ENCODE measurements around the gene TAAR6.
"Not testable (repeated sequence)": the region's sequence is repeated elsewhere in the genome, so short reads cannot be mapped to it uniquely, and the experiment has no call there.

Gene TAAR6

DNA sequence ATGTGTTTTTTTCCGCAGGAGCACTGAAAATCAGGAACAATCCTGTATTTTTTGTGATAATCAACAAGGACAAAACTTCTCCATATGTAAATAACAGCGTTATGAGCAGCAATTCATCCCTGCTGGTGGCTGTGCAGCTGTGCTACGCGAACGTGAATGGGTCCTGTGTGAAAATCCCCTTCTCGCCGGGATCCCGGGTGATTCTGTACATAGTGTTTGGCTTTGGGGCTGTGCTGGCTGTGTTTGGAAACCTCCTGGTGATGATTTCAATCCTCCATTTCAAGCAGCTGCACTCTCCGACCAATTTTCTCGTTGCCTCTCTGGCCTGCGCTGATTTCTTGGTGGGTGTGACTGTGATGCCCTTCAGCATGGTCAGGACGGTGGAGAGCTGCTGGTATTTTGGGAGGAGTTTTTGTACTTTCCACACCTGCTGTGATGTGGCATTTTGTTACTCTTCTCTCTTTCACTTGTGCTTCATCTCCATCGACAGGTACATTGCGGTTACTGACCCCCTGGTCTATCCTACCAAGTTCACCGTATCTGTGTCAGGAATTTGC, at the start of gene TAAR6:
Gene TAAR6, plus strand, starts transcription at position 102 of the 557 bp plus-strand sequence. Its CDS starts 0 bp downstream, at position 102.
- Histone ChIP-seq H3K9ac (ENCODE audit: low read length) (no peak within 1 kb of the TSS), H3K9me3 (ENCODE audit: control insufficient read depth, low read length) (no peaks in the 10 kb centered on the region), H3K27me3 (ENCODE audit: control insufficient read depth, insufficient read depth, low read length) (peaks cover 22% of the 10 kb centered on the region), H3K4me1 (ENCODE audit: control insufficient read depth, insufficient read depth, low read length) (no peaks in the 10 kb centered on the region), H3K36me3 (ENCODE audit: control insufficient read depth, insufficient read depth, low read length) (no peaks in the 10 kb centered on the region), H3K4me3 (ENCODE audit: low read length) (no peak within 1 kb of the TSS)

GRCh38 chr6:132520953-132521352, 49.2 kb upstream of the TAAR6 start:
- no peak overlapping the region for H3K4me3 ChIP-seq (ENCODE audit: low read length)
- H3K9ac ChIP-seq (ENCODE audit: low read length), result no peak overlapping the region
- peaks cover 5% of the 10 kb centered on the region for H3K27me3 ChIP-seq (ENCODE audit: control insufficient read depth, insufficient read depth, low read length)
- H3K36me3 ChIP-seq (ENCODE audit: control insufficient read depth, insufficient read depth, low read length), result no peaks in the 10 kb centered on the region
- H3K4me1 ChIP-seq (ENCODE audit: control insufficient read depth, insufficient read depth, low read length), result no peaks in the 10 kb centered on the region
- H3K9me3 ChIP-seq (ENCODE audit: control insufficient read depth, low read length), result no peaks in the 10 kb centered on the region

DNA sequence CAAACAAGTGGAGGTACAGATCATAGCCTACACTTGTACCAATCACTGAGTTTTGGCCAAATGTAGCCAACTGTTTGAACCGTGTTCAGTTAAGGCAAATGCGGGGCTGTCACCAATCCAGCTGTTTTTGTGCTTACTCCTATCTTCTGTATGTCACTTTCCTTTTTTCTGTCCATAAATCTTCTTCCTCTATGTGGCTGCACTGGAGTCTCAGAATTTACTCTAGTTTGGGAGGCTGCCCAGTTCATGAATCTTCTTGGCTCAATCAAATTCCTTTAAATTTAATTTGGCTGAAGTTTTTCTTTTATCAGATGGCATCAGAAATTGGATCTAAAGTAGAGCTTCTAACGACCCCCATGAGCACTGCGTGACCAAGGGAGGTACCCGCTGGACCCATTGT, 45.5 kb upstream of the TAAR6 start:
- Histone ChIP-seq H3K36me3 (ENCODE audit: control insufficient read depth, insufficient read depth, low read length) (no peaks in the 10 kb centered on the region), H3K27me3 (ENCODE audit: control insufficient read depth, insufficient read depth, low read length) (peaks cover 22% of the 10 kb centered on the region), H3K9me3 (ENCODE audit: control insufficient read depth, low read length) (no peaks in the 10 kb centered on the region), H3K4me1 (ENCODE audit: control insufficient read depth, insufficient read depth, low read length) (no peaks in the 10 kb centered on the region), H3K4me3 (ENCODE audit: low read length) (no peak overlapping the region), H3K9ac (ENCODE audit: low read length) (no peak overlapping the region)

DNA sequence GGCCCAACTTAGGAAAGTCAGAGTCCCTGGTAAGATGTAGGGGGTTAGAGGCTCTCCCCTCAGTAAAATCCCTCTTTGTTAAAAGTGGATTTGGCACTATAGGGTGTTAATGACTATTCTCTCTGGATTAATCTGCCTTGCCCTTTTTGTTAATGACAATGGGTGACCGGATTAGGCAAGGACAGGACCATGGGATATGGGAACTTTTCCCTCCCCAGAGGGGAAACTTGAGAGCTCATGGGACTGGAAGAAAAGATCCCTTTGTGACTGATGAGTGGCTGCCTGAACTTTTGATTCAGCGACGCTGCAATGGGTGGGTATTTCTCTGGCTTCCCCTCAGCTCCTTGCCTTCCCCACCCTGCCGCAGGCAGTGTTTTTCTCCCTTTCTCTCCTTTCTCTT, 44.3 kb upstream of the TAAR6 start:
- H3K4me1 ChIP-seq (ENCODE audit: control insufficient read depth, insufficient read depth, low read length), result no peaks in the 10 kb centered on the region
- peaks cover 23% of the 10 kb centered on the region for H3K27me3 ChIP-seq (ENCODE audit: control insufficient read depth, insufficient read depth, low read length)

DNA sequence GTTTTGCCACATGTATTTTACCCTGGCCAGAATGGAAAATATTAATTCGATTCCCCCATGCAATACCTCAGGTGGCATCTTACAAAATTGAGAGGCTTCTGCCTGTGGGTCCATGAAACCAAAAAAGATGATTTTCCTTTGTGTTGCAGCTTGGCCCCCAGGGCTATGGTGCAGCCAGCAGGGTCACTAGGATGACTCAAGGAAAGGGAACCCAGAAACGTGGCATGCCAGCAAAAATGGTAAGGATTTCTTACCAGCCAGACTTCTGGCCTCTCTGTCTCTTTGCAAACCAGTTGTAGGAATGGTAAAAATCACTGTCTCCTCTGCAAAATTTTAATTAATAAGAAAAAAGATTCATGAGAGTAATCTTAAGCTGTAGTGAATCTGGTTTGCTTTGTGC, 43.7 kb upstream of the TAAR6 start:
- no peaks in the 10 kb centered on the region for H3K9me3 ChIP-seq (ENCODE audit: control insufficient read depth, low read length)
- no peaks in the 10 kb centered on the region for H3K36me3 ChIP-seq (ENCODE audit: control insufficient read depth, insufficient read depth, low read length)
- H3K4me1 ChIP-seq (ENCODE audit: control insufficient read depth, insufficient read depth, low read length), result no peaks in the 10 kb centered on the region
- H3K9ac ChIP-seq (ENCODE audit: low read length), result no peak overlapping the region
- H3K4me3 ChIP-seq (ENCODE audit: low read length), result no peak overlapping the region
- H3K27me3 ChIP-seq (ENCODE audit: control insufficient read depth, insufficient read depth, low read length), result peaks cover 23% of the 10 kb centered on the region

More for the DNA sequence above, 44.3 kb upstream of the TAAR6 start:
- no peaks in the 10 kb centered on the region for H3K36me3 ChIP-seq (ENCODE audit: control insufficient read depth, insufficient read depth, low read length)
- no peaks in the 10 kb centered on the region for H3K9me3 ChIP-seq (ENCODE audit: control insufficient read depth, low read length)
- no peak overlapping the region for H3K4me3 ChIP-seq (ENCODE audit: low read length)
- no peak overlapping the region for H3K9ac ChIP-seq (ENCODE audit: low read length)

DNA sequence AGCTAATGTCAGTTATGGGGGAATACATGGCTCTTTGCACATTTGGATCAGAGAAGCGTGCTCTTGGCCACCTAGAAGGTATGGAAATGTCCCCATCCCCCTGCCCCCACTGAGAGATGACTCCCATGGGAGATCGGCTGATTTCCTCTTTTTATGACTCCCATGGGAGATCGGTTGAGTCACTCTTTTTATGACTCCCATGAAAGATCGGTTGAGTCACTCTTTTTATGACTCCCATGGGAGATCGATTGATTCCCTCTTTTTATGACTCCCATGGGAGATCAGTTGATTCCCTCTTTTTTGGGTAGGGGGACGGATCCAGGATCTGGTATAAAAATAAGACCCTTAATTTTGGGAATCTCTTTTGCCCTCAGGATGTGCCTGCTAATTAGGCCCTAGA, 42.3 kb upstream of the TAAR6 start:
- H3K9ac ChIP-seq (ENCODE audit: low read length), result no peak overlapping the region
- no peaks in the 10 kb centered on the region for H3K9me3 ChIP-seq (ENCODE audit: control insufficient read depth, low read length)
- H3K4me3 ChIP-seq (ENCODE audit: low read length), result no peak overlapping the region

DNA sequence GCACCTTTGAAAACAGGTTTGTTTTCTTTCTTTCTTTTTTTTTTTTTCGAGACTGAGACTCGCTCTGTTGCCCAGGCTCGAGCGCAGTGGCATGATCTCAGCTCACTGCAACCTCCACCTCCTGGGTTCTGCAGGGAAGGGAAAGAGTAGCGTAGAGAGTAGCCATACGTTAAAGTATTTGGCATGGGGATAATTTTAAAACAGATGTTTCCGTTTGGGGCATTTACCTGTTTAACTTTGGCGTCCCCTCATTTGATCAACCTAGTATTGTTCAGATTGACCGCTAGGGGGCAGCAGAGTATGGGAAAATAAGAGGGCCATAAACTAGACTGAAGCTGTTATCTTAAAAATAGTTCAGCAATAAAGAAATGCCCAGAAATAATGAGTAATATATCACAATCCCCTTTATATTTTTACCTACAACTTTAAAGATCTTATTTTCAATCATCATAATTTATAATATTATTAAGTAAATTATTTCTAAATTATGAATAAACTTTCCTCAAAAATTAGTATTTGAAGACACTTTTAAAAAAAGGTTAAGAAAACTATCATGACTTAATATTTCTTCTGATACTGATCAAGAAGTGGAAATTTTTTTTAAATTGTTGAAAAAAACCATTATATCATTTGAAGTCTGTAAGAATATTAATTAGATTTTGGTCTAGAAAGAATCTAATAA, 39.7 kb upstream of the TAAR6 start:
- Histone ChIP-seq H3K9me3 (ENCODE audit: control insufficient read depth, low read length) (no peaks in the 10 kb centered on the region), H3K4me1 (ENCODE audit: control insufficient read depth, insufficient read depth, low read length) (no peaks in the 10 kb centered on the region), H3K9ac (ENCODE audit: low read length) (peak overlapping the region; percentile 16), H3K36me3 (ENCODE audit: control insufficient read depth, insufficient read depth, low read length) (no peaks in the 10 kb centered on the region), H3K4me3 (ENCODE audit: low read length) (no peak overlapping the region), H3K27me3 (ENCODE audit: control insufficient read depth, insufficient read depth, low read length) (peaks cover 23% of the 10 kb centered on the region)

More for the DNA sequence above, 42.3 kb upstream of the TAAR6 start:
- Histone ChIP-seq H3K36me3 (ENCODE audit: control insufficient read depth, insufficient read depth, low read length) (no peaks in the 10 kb centered on the region), H3K27me3 (ENCODE audit: control insufficient read depth, insufficient read depth, low read length) (peaks cover 23% of the 10 kb centered on the region), H3K4me1 (ENCODE audit: control insufficient read depth, insufficient read depth, low read length) (no peaks in the 10 kb centered on the region)

GRCh38 chr6:132534546-132534945, 35.6 kb upstream of the TAAR6 start:
- H3K9me3 ChIP-seq (ENCODE audit: control insufficient read depth, low read length); H3K4me3 ChIP-seq (ENCODE audit: low read length); H3K9ac ChIP-seq (ENCODE audit: low read length); H3K4me1 ChIP-seq (ENCODE audit: control insufficient read depth, insufficient read depth, low read length); H3K36me3 ChIP-seq (ENCODE audit: control insufficient read depth, insufficient read depth, low read length): not testable (repeated sequence)
- peaks cover 23% of the 10 kb centered on the region for H3K27me3 ChIP-seq (ENCODE audit: control insufficient read depth, insufficient read depth, low read length)

DNA sequence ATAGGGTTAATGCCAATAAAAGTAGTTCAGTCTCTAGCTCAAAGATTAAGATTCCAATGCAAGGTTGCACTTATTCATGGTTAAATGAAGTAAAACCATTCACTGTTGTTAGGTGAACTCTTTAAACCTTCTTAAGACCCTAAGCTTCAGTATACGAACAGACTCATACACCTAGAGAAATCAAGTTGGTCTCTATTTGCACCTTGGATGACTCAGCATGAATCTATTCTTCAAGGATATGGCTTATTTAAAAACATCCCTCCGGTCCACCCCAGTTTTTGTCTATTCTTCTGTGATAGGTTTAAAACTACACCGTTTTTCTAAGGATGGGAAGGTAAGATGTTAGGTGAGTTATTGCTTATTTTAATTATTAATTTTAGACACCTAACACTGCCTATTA, 33.0 kb upstream of the TAAR6 start:
- no peaks in the 10 kb centered on the region for H3K9me3 ChIP-seq (ENCODE audit: control insufficient read depth, low read length)
- no peaks in the 10 kb centered on the region for H3K4me1 ChIP-seq (ENCODE audit: control insufficient read depth, insufficient read depth, low read length)
- H3K27me3 ChIP-seq (ENCODE audit: control insufficient read depth, insufficient read depth, low read length), result peaks cover 16% of the 10 kb centered on the region
- H3K36me3 ChIP-seq (ENCODE audit: control insufficient read depth, insufficient read depth, low read length), result no peaks in the 10 kb centered on the region
- no peak overlapping the region for H3K4me3 ChIP-seq (ENCODE audit: low read length)
- no peak overlapping the region for H3K9ac ChIP-seq (ENCODE audit: low read length)

DNA sequence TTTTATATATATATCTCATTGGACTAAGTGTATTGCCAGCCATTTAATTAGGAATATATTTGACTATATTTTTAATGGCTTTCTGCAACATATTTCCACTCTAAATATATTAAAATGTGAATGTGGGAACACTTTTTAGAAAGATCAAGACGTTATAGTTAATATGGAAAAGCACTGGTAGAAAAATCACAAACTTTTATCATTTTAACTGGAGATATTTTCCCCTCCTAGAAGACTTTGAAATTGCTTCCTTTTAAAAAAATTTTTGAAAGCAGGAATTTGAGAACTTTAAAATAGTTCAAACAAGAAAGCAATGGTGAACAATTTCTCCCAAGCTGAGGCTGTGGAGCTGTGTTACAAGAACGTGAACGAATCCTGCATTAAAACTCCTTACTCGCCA, 32.1 kb upstream of the TAAR6 start, which contains the start of gene TAAR9:
Gene TAAR9, plus strand, starts transcription at position 301 of the 400 bp plus-strand sequence. Its CDS starts 13 bp downstream, at position 314.
- H3K36me3 ChIP-seq (ENCODE audit: control insufficient read depth, insufficient read depth, low read length), result no peaks in the 10 kb centered on the region
- no peak within 1 kb of the TSS for H3K4me3 ChIP-seq (ENCODE audit: low read length)
- H3K9me3 ChIP-seq (ENCODE audit: control insufficient read depth, low read length), result no peaks in the 10 kb centered on the region
- peaks cover 16% of the 10 kb centered on the region for H3K27me3 ChIP-seq (ENCODE audit: control insufficient read depth, insufficient read depth, low read length)
- H3K4me1 ChIP-seq (ENCODE audit: control insufficient read depth, insufficient read depth, low read length), result no peaks in the 10 kb centered on the region
- no peak within 1 kb of the TSS for H3K9ac ChIP-seq (ENCODE audit: low read length)

GRCh38 chr6:132544826-132545225, 25.3 kb upstream of the TAAR6 start:
- Histone ChIP-seq H3K4me3 (ENCODE audit: low read length) (no peak overlapping the region), H3K9me3 (ENCODE audit: control insufficient read depth, low read length) (no peaks in the 10 kb centered on the region), H3K27me3 (ENCODE audit: control insufficient read depth, insufficient read depth, low read length) (peaks cover 17% of the 10 kb centered on the region), H3K36me3 (ENCODE audit: control insufficient read depth, insufficient read depth, low read length) (no peaks in the 10 kb centered on the region), H3K4me1 (ENCODE audit: control insufficient read depth, insufficient read depth, low read length) (no peaks in the 10 kb centered on the region), H3K9ac (ENCODE audit: low read length) (no peak overlapping the region)

- Histone ChIP-seq H3K27me3 (ENCODE audit: control insufficient read depth, insufficient read depth, low read length) (peaks cover 33% of the 10 kb centered on the region), H3K9ac (ENCODE audit: low read length) (no peak overlapping the region), H3K4me3 (ENCODE audit: low read length) (no peak overlapping the region), H3K4me1 (ENCODE audit: control insufficient read depth, insufficient read depth, low read length) (no peaks in the 10 kb centered on the region), H3K9me3 (ENCODE audit: control insufficient read depth, low read length) (no peaks in the 10 kb centered on the region), H3K36me3 (ENCODE audit: control insufficient read depth, insufficient read depth, low read length) (no peaks in the 10 kb centered on the region)
Observed at GRCh38 chr6:132548746-132549463, 21.2 kb upstream of the TAAR6 start.
